HepG2 (cell line): ENCODE measurements around the gene WDR73. TPM values are rescaled to one million over a fixed set of nuclear protein-coding genes. Genes with fewer than 3 reads are reported as not detected.

Experiments used
- ASH2L ChIP-seq: fragments of 300-600, 200-600 bp; sonication (generic); IDR thresholded peaks from 2 replicates; pipeline ENCODE4 v1.7.0; 2017; ENCODE audit warnings: low read depth, mild to moderate bottlenecking, moderate library complexity, mixed read lengths, low read length; ENCODE audit not compliant: insufficient read length
- CCDC6 ChIP-seq: sonication (generic); formaldehyde crosslinking; IDR thresholded peaks from 2 replicates; pipeline ENCODE4 v1.8.1; 2022; ENCODE audit warnings: mild to moderate bottlenecking, missing genetic modification reagents, moderate library complexity
- CREB3 ChIP-seq: sonication (generic); formaldehyde crosslinking; IDR thresholded peaks from 2 replicates; pipeline ENCODE4 v1.5.0; 2020; ENCODE audit warnings: missing genetic modification reagents
- HDAC1 ChIP-seq: sonication (generic); formaldehyde crosslinking; IDR thresholded peaks from 2 replicates; pipeline ENCODE4 v1.5.1; 2020; ENCODE audit warnings: mild to moderate bottlenecking, missing genetic modification reagents
- ISL2 ChIP-seq: sonication (generic); formaldehyde crosslinking; IDR thresholded peaks from 2 replicates; pipeline ENCODE4 v1.5.0; 2020; ENCODE audit warnings: missing genetic modification reagents
- PATZ1 ChIP-seq: sonication (generic); formaldehyde crosslinking; IDR thresholded peaks from 2 replicates; pipeline ENCODE4 v1.4.0; 2020; ENCODE audit warnings: missing genetic modification reagents
- RAD21 ChIP-seq: fragments of 450-650 bp; formaldehyde crosslinking; IDR thresholded peaks from 2 replicates; pipeline ENCODE4 v1.5.0; 2020; ENCODE audit warnings: mild to moderate bottlenecking
- RNF2 ChIP-seq: fragments of 450-650 bp; conservative IDR thresholded peaks from 2 replicates; pipeline ENCODE4 v1.6.1; 2016; ENCODE audit warnings: low read depth
- SIN3A ChIP-seq: IDR thresholded peaks from 2 replicates; pipeline ENCODE4 v1.6.1; 2011; ENCODE audit warnings: low read depth, mild to moderate bottlenecking, control low read depth, low read length, borderline replicate concordance
- TFAP4 ChIP-seq: sonication (generic); IDR thresholded peaks from 2 replicates; pipeline ENCODE4 v1.6.1; 2016; ENCODE audit warnings: low read depth, borderline replicate concordance
- TFDP1 ChIP-seq: IDR thresholded peaks from 2 replicates; pipeline ENCODE4 v1.6.1; 2016; ENCODE audit warnings: missing compliant biosample characterization, missing genetic modification reagents, borderline replicate concordance
- ZBTB20 ChIP-seq: sonication (generic); formaldehyde crosslinking; IDR thresholded peaks from 2 replicates; pipeline ENCODE4 v1.8.1; 2023; ENCODE audit warnings: missing genetic modification reagents, low read depth, mild to moderate bottlenecking, borderline replicate concordance
- ZBTB7B ChIP-seq: sonication (generic); formaldehyde crosslinking; IDR thresholded peaks from 2 replicates; pipeline ENCODE4 v1.4.0; 2020; ENCODE audit warnings: missing genetic modification reagents
- ZNF230 ChIP-seq: sonication (generic); formaldehyde crosslinking; IDR thresholded peaks from 2 replicates; pipeline ENCODE4 v1.4.0; 2020; ENCODE audit warnings: mild to moderate bottlenecking, missing genetic modification reagents
- ZNF282 ChIP-seq: fragments of 450-650 bp; IDR thresholded peaks from 2 replicates; pipeline ENCODE4 v1.6.1; 2018; ENCODE audit not compliant: partially characterized antibody
- ZNF512 ChIP-seq: sonication (generic); formaldehyde crosslinking; IDR thresholded peaks from 2 replicates; pipeline ENCODE4 v1.4.0; 2020; ENCODE audit warnings: mild to moderate bottlenecking, missing genetic modification reagents
- ZNF770 ChIP-seq: sonication (generic); formaldehyde crosslinking; IDR thresholded peaks from 2 replicates; pipeline ENCODE4 v1.5.0; 2020; ENCODE audit warnings: mild to moderate bottlenecking, missing genetic modification reagents
- ZNF773 ChIP-seq: sonication (generic); formaldehyde crosslinking; IDR thresholded peaks from 2 replicates; pipeline ENCODE4 v1.4.0; 2020; ENCODE audit warnings: missing genetic modification reagents, borderline replicate concordance
- ZNF841 ChIP-seq: sonication (generic); formaldehyde crosslinking; IDR thresholded peaks from 2 replicates; pipeline ENCODE4 v1.8.1; 2023; ENCODE audit warnings: missing genetic modification reagents, borderline replicate concordance
- polyA plus RNA-seq, 8 experiments: library from polyadenylated mRNA; depleted of rRNA in 3 of 8; stranded (reverse) in 7 of 8; unstranded in 1 of 8; fragments of >200 nt; fragmentation: Illumina TruSeq in 4 of 8; extraction: Trizol in 4 of 8; gene quantifications; 2 replicates each; pipeline versions ENCODE4 v1.2.1 to v1.2.3, GENCODE V29; 2011 to 2016; ENCODE audit warnings: low read depth in 4 of 8, missing spikeins in 1 of 8, mixed read lengths in 1 of 8; ENCODE audit not compliant: insufficient read depth in 1 of 8
- total RNA-seq, 5 experiments: library from RNA; depleted of rRNA; stranded (reverse); fragments of >200 nt; fragmentation: Illumina TruSeq; extraction: Trizol; gene quantifications; 2 replicates each; pipeline ENCODE4 v1.2.3, GENCODE V29; 2016; ENCODE audit warnings: low read depth in 1 of 5

Gene WDR73
- total and polyA plus RNA-seq, 2 of the 13 experiments (the other 11 are each of a cell fraction or from before 2014, with no cell fraction given) = 20.0 to 35.5 TPM

GRCh38 chr15:84633311-84634227 is 20.5 kb downstream of the WDR73 start (continued):
- TF ChIP-seq CREB3 (CRISPR knock-in tag) (0 out of 2 replicates have a peak, but pooled peaks have one; percentile 40), ASH2L (peak; percentile 73), ZNF282 (no peak), SIN3A (no peak), ZNF230 (CRISPR knock-in tag) (peak; percentile 33; the same call in 1 of the 2 replicates), ZBTB7B (0 out of 2 replicates have a peak, but pooled peaks have one; percentile 44), TFDP1 (CRISPR knock-in tag) (peak; percentile 10; the same call in 1 of the 2 replicates), ZNF773 (CRISPR knock-in tag) (0 out of 2 replicates have a peak, but pooled peaks have one; percentile 40), CCDC6 (CRISPR knock-in tag) (peak; percentile 78), RNF2 (peak; percentile 73; the same call in 1 of the 2 replicates), TFAP4 (peak; percentile 66; the same call in 1 of the 2 replicates), ZNF512 (CRISPR knock-in tag) (no peak), ISL2 (CRISPR knock-in tag) (0 out of 2 replicates have a peak, but pooled peaks have one; percentile 29), RAD21 (CRISPR knock-in tag) (peak; percentile 40; the same call in 1 of the 2 replicates), ZNF841 (CRISPR knock-in tag) (0 out of 2 replicates have a peak, but pooled peaks have one; percentile 52), ZNF770 (peak; percentile 77), ZBTB20 (CRISPR knock-in tag) (no peak), PATZ1 (CRISPR knock-in tag) (no peak), HDAC1 (CRISPR knock-in tag) (peak; percentile 85)
